Measurements from ENCODE around the gene SOCS2.
"Not testable (repeated sequence)": the region's sequence is repeated elsewhere in the genome, so short reads cannot be mapped to it uniquely, and the experiment has no call there.

The SOCS2 gene

GRCh38 chr12:93541578-93542225 lies 30.8 kb upstream of the SOCS2 start:
- Histone ChIP-seq H3K4me3 (ENCODE audit: low read length) (no peak overlapping the region), H3K36me3 (ENCODE audit: insufficient read depth, low read depth, low read length) (peaks cover 10% of the 10 kb centered on the region), H3K9ac (ENCODE audit: low read depth, low read length) (no peak overlapping the region), H3K27ac (ENCODE audit: low read length) (no peak overlapping the region), H3K4me1 (ENCODE audit: insufficient read depth, low read length) (no peaks in the 10 kb centered on the region), H3K27me3 (ENCODE audit: insufficient read depth, low read length) (no peaks in the 10 kb centered on the region), H3K9me3 (ENCODE audit: insufficient read depth, low read depth, low read length) (no peaks in the 10 kb centered on the region)

DNA sequence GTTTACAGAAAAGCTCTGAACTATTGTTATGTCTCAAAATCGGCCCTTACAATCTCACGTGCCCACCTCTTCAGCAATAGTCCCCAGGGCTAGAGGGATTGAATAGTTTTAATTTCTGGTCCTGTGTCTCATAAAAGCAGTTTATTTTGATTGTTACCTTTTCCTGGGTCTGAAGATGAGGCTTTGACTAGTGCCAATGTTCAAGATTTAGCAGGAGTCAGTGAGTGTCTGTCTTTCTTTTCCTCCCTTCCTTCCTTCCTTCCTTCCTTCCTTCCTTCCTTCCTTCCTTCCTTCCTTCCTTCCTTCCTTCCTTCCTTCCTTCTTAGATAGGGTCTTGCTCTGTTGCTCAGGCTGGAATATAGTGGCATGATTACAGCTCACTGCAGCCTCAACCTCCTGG lies 24.7 kb upstream of the SOCS2 start:
- no peak overlapping the region for H3K9ac ChIP-seq (ENCODE audit: low read depth, low read length)
- H3K36me3 ChIP-seq (ENCODE audit: insufficient read depth, low read depth, low read length) = peaks cover 10% of the 10 kb centered on the region

DNA sequence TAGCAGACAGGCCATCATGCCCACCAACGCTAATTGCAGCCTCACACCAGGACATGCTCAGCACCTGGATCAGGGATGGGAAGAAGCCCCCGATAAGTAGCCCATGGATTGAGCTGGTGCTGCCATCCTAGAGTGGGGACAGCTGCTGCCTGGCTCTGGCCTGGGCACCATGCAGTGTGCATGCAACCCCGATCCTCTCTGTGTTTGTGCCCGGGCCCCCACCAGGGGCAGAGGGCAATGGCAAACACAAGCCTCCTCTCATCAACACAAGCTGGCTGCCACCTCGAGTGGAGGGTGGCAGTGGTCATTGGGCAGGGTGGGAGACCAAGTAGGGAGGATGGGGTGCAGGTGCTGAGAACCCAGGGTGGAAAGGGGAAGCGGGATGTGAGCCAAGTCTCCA lies 23.3 kb upstream of the SOCS2 start:
- Histone ChIP-seq H3K9me3 (ENCODE audit: insufficient read depth, low read depth, low read length) (no peaks in the 10 kb centered on the region), H3K9ac (ENCODE audit: low read depth, low read length) (no peak overlapping the region), H3K4me1 (ENCODE audit: insufficient read depth, low read length) (no peaks in the 10 kb centered on the region), H3K36me3 (ENCODE audit: insufficient read depth, low read depth, low read length) (peaks cover 5% of the 10 kb centered on the region; the same call in 1 of the 2 replicates), H3K4me3 (ENCODE audit: low read length) (no peak overlapping the region), H3K27me3 (ENCODE audit: insufficient read depth, low read length) (no peaks in the 10 kb centered on the region), H3K27ac (ENCODE audit: low read length) (no peak overlapping the region)

More for the DNA sequence above, 24.7 kb upstream of the SOCS2 start:
- H3K27me3 ChIP-seq (ENCODE audit: insufficient read depth, low read length) = no peaks in the 10 kb centered on the region
- no peaks in the 10 kb centered on the region for H3K9me3 ChIP-seq (ENCODE audit: insufficient read depth, low read depth, low read length)
- no peaks in the 10 kb centered on the region for H3K4me1 ChIP-seq (ENCODE audit: insufficient read depth, low read length)
- H3K27ac ChIP-seq (ENCODE audit: low read length) = no peak overlapping the region
- no peak overlapping the region for H3K4me3 ChIP-seq (ENCODE audit: low read length)

DNA sequence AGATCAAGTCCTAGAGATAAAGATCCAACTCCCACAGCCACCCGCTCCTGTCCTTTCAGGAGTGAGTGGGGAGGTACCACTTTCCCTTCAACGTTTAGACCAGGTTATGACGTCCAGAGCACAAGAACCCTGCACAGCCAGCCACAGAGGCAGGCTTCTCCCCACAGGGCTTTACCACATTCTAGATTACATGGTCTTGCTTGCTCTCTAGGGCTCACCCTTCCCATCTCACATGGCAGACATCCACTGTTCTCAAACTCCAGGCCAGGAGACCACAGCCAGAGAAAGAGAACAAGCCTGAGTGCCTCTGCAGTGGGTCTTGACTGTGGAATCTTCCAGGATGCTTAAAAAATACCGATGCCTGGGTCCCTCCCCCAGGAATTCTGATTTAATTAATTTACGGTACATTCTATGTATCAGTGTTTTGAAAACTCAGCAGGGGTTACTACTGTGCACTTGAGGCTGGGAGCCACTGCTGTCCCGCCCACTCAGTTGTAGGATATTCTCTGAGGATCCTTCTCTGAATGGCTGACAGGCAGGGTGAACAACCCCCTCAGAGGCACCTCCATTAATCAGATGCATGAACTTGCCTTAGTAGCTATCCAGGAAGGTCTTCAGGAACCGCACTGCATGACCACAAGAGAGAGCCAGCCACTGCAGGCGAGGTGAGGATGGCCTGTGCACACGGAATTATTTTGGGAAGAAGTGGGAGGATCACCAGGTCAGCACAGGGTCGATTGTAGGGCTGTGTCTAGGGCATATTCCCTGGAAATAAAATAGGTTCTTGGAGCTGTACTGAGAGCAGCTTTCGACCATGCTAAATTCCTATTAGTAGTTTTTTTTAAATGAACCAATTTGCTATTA lies 21.5 kb upstream of the SOCS2 start:
- H3K27me3 ChIP-seq (ENCODE audit: insufficient read depth, low read length) = no peaks in the 10 kb centered on the region
- no peak overlapping the region for H3K9ac ChIP-seq (ENCODE audit: low read depth, low read length)
- no peaks in the 10 kb centered on the region for H3K9me3 ChIP-seq (ENCODE audit: insufficient read depth, low read depth, low read length)
- H3K4me3 ChIP-seq (ENCODE audit: low read length) = no peak overlapping the region
- H3K4me1 ChIP-seq (ENCODE audit: insufficient read depth, low read length) = no peaks in the 10 kb centered on the region
- H3K36me3 ChIP-seq (ENCODE audit: insufficient read depth, low read depth, low read length) = peaks cover 3% of the 10 kb centered on the region; the same call in 1 of the 2 replicates
- H3K27ac ChIP-seq (ENCODE audit: low read length) = no peak overlapping the region

DNA sequence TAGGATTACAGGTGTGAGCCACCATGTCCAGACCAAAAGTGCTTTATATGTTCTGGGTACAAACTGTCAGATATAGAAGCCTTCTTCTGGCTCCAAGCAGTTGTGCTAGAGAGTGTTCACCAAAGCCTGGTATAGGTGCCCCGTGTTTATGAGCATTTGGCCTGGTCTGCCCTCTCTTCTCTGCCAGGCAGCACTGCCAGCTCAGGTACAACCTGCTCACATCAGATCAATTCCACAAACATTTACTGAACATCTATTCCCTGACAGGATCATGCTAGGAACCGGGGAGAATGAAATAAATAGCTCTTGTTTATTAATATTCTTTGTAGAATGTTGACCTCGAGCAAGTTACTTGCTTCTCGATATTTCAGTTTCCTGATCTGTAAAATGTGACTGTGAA lies 20.0 kb upstream of the SOCS2 start:
- Histone ChIP-seq H3K9me3 (ENCODE audit: insufficient read depth, low read depth, low read length) (no peaks in the 10 kb centered on the region), H3K4me1 (ENCODE audit: insufficient read depth, low read length) (no peaks in the 10 kb centered on the region), H3K27me3 (ENCODE audit: insufficient read depth, low read length) (no peaks in the 10 kb centered on the region), H3K9ac (ENCODE audit: low read depth, low read length) (no peak overlapping the region), H3K27ac (ENCODE audit: low read length) (no peak overlapping the region), H3K36me3 (ENCODE audit: insufficient read depth, low read depth, low read length) (peaks cover 7% of the 10 kb centered on the region; the same call in 1 of the 2 replicates), H3K4me3 (ENCODE audit: low read length) (no peak overlapping the region)

- not testable (repeated sequence) for H3K27ac ChIP-seq (ENCODE audit: low read length); H3K27me3 ChIP-seq (ENCODE audit: insufficient read depth, low read length)
- H3K36me3 ChIP-seq (ENCODE audit: insufficient read depth, low read depth, low read length) = peaks cover 12% of the 10 kb centered on the region; the same call in 1 of the 2 replicates
These were observed 14.6 kb upstream of the SOCS2 start for GRCh38 chr12:93557879-93558278.

GRCh38 chr12:93558685-93559084 lies 13.8 kb upstream of the SOCS2 start:
- peaks cover 16% of the 10 kb centered on the region; the same call in 1 of the 2 replicates for H3K9me3 ChIP-seq (ENCODE audit: insufficient read depth, low read depth, low read length)
- H3K36me3 ChIP-seq (ENCODE audit: insufficient read depth, low read depth, low read length) = peaks cover 19% of the 10 kb centered on the region; the same call in 1 of the 2 replicates
- not testable (repeated sequence) for H3K9ac ChIP-seq (ENCODE audit: low read depth, low read length); H3K27ac ChIP-seq (ENCODE audit: low read length); H3K4me3 ChIP-seq (ENCODE audit: low read length); H3K4me1 ChIP-seq (ENCODE audit: insufficient read depth, low read length); H3K27me3 ChIP-seq (ENCODE audit: insufficient read depth, low read length)

More at GRCh38 chr12:93557879-93558278, 14.6 kb upstream of the SOCS2 start:
- peaks cover 16% of the 10 kb centered on the region; the same call in 1 of the 2 replicates for H3K9me3 ChIP-seq (ENCODE audit: insufficient read depth, low read depth, low read length)
- not testable (repeated sequence) for H3K4me3 ChIP-seq (ENCODE audit: low read length); H3K9ac ChIP-seq (ENCODE audit: low read depth, low read length); H3K4me1 ChIP-seq (ENCODE audit: insufficient read depth, low read length)

- Histone ChIP-seq H3K27me3 (ENCODE audit: insufficient read depth, low read length) (no peaks in the 10 kb centered on the region), H3K9ac (ENCODE audit: low read depth, low read length) (no peak overlapping the region), H3K9me3 (ENCODE audit: insufficient read depth, low read depth, low read length) (peaks cover under 1% of the 10 kb centered on the region; the same call in 1 of the 2 replicates), H3K4me3 (ENCODE audit: low read length) (no peak overlapping the region), H3K36me3 (ENCODE audit: insufficient read depth, low read depth, low read length) (peaks cover 40% of the 10 kb centered on the region), H3K27ac (ENCODE audit: low read length) (no peak overlapping the region), H3K4me1 (ENCODE audit: insufficient read depth, low read length) (no peaks in the 10 kb centered on the region)
These were observed 8.5 kb upstream of the SOCS2 start for GRCh38 chr12:93563807-93564538.

GRCh38 chr12:93565760-93566159 lies 6.7 kb upstream of the SOCS2 start:
- H3K4me1 ChIP-seq (ENCODE audit: insufficient read depth, low read length) = no peaks in the 10 kb centered on the region
- no peak overlapping the region for H3K4me3 ChIP-seq (ENCODE audit: low read length)
- H3K9ac ChIP-seq (ENCODE audit: low read depth, low read length) = no peak overlapping the region
- peaks cover 40% of the 10 kb centered on the region for H3K36me3 ChIP-seq (ENCODE audit: insufficient read depth, low read depth, low read length)
- H3K9me3 ChIP-seq (ENCODE audit: insufficient read depth, low read depth, low read length) = no peaks in the 10 kb centered on the region
- H3K27ac ChIP-seq (ENCODE audit: low read length) = no peak overlapping the region
- H3K27me3 ChIP-seq (ENCODE audit: insufficient read depth, low read length) = no peaks in the 10 kb centered on the region

DNA sequence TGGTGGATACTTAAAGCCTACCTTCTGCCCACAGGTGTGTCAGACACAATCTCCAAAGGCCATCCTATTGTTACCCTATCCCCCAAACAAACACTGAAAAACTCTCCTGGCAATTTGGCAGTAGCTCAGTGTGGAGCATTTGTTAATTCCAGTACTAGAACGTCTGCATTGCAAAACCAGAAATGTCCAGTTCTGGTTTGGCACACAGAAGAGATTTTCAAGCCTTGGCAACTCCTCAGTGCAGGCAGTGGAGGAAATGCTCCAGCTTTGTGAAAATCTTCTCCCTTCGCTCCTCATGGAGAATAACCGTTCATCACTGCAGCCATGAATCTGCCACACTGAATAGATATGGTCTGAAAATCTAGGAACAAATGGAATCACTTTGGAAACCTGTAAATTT lies 5.3 kb upstream of the SOCS2 start:
- no peaks in the 10 kb centered on the region for H3K4me1 ChIP-seq (ENCODE audit: insufficient read depth, low read length)
- no peak overlapping the region for H3K4me3 ChIP-seq (ENCODE audit: low read length)
- H3K9me3 ChIP-seq (ENCODE audit: insufficient read depth, low read depth, low read length) = no peaks in the 10 kb centered on the region
- no peak overlapping the region for H3K9ac ChIP-seq (ENCODE audit: low read depth, low read length)
- no peak overlapping the region for H3K27ac ChIP-seq (ENCODE audit: low read length)
- peaks cover 2% of the 10 kb centered on the region; the same call in 1 of the 2 replicates for H3K27me3 ChIP-seq (ENCODE audit: insufficient read depth, low read length)
- peaks cover 40% of the 10 kb centered on the region for H3K36me3 ChIP-seq (ENCODE audit: insufficient read depth, low read depth, low read length)

GRCh38 chr12:93568091-93568490 lies 4.4 kb upstream of the SOCS2 start:
- H3K4me1 ChIP-seq (ENCODE audit: insufficient read depth, low read length) = no peaks in the 10 kb centered on the region
- peaks cover 38% of the 10 kb centered on the region for H3K36me3 ChIP-seq (ENCODE audit: insufficient read depth, low read depth, low read length)
- no peak overlapping the region for H3K27ac ChIP-seq (ENCODE audit: low read length)
- H3K4me3 ChIP-seq (ENCODE audit: low read length) = no peak overlapping the region
- peaks cover 11% of the 10 kb centered on the region for H3K27me3 ChIP-seq (ENCODE audit: insufficient read depth, low read length)
- no peak overlapping the region for H3K9ac ChIP-seq (ENCODE audit: low read depth, low read length)
- H3K9me3 ChIP-seq (ENCODE audit: insufficient read depth, low read depth, low read length) = no peaks in the 10 kb centered on the region

All from iPS-20b (cell line).